Keratinocyte (primary cell): ENCODE data around the gene IL1B.

Source experiments
- CTCF ChIP-seq, 3 experiments: IDR thresholded peaks in 1 of 3; conservative IDR thresholded peaks in 1 of 3; optimal IDR thresholded peaks in 1 of 3; 2 replicates in 2 of 3; 3 replicates in 1 of 3; pipeline versions ENCODE3 to v1.5.1; 2011; ENCODE audit warnings: low read length in 3 of 3, mild to moderate bottlenecking in 3 of 3, moderate library complexity in 2 of 3, control low read depth in 1 of 3, inconsistent platforms in 1 of 3; ENCODE audit not compliant: insufficient read depth in 2 of 3; ENCODE audit errors: extremely low read depth in 1 of 3
- EZH2 ChIP-seq: IDR thresholded peaks from one replicate; pipeline ENCODE4 v1.6.1; 2012; ENCODE audit warnings: inconsistent platforms, mild to moderate bottlenecking, low read length, moderate library complexity

GRCh38 chr2:112820343-112820742 is 16.2 kb downstream of the IL1B start:
- TF ChIP-seq CTCF (optimal IDR thresholded peaks at IDR 0.05 in 1 of 3, IDR thresholded peaks at IDR 0.05 in 1 of 3, conservative IDR thresholded peaks at IDR 0.05 in 1 of 3; ENCODE audit: extremely low read depth in 1 of 3, insufficient read depth in 2 of 3, low read length in 3 of 3): no peak
- TF ChIP-seq EZH2: no peak
